Measurements from ENCODE around the gene NGDN.

- TF ChIP-seq CTCF (IDR thresholded peaks at IDR 0.05) (no peak), EP300 (IDR thresholded peaks at IDR 0.05) (no peak)
Measured at GRCh38 chr14:23450379-23450778, 19.1 kb upstream of the NGDN start.

All from tibial nerve (tissue), 4 donors.